Ishikawa (cell line): ENCODE measurements around the gene GYS1.

ENCODE experiments used
- CEBPB ChIP-seq: IDR thresholded peaks from 2 replicates; pipeline ENCODE4 v1.6.1; 2012
- CREB1 ChIP-seq: IDR thresholded peaks from 2 replicates; pipeline ENCODE4 v1.6.1; 2012; ENCODE audit warnings: low read depth
- EGR1 ChIP-seq: IDR thresholded peaks from 2 replicates; pipeline ENCODE4 v1.6.1; 2012
- EP300 ChIP-seq: IDR thresholded peaks from 2 replicates; pipeline ENCODE4 v1.6.1; 2012; ENCODE audit warnings: borderline replicate concordance
- FOXM1 ChIP-seq: IDR thresholded peaks from 2 replicates; pipeline ENCODE4 v1.6.1; 2012; ENCODE audit warnings: low read depth, borderline replicate concordance
- MAX ChIP-seq: IDR thresholded peaks from 2 replicates; pipeline ENCODE4 v1.6.1; 2012
- NFIC ChIP-seq: IDR thresholded peaks from 2 replicates; pipeline ENCODE4 v1.6.1; 2012
- RAD21 ChIP-seq: IDR thresholded peaks from 2 replicates; pipeline ENCODE4 v1.6.1; 2012; ENCODE audit warnings: low read depth
- REST ChIP-seq: IDR thresholded peaks from 2 replicates; pipeline ENCODE4 v1.6.1; 2012; ENCODE audit warnings: low read depth, mild to moderate bottlenecking
- TAF1 ChIP-seq: IDR thresholded peaks from 2 replicates; pipeline ENCODE4 v1.6.1; 2012; ENCODE audit warnings: low read depth, mild to moderate bottlenecking
- TCF12 ChIP-seq: IDR thresholded peaks from 2 replicates; pipeline ENCODE4 v1.6.1; 2012; ENCODE audit warnings: low read depth
- TEAD4 ChIP-seq: IDR thresholded peaks from 2 replicates; pipeline ENCODE4 v1.6.1; 2012
- USF1 ChIP-seq: IDR thresholded peaks from 2 replicates; pipeline ENCODE4 v1.6.1; 2012
- YY1 ChIP-seq: IDR thresholded peaks from 2 replicates; pipeline ENCODE4 v1.6.1; 2012; ENCODE audit warnings: low read depth
- ZBTB7A ChIP-seq: IDR thresholded peaks from 2 replicates; pipeline ENCODE4 v1.6.1; 2012; ENCODE audit warnings: low read depth

GYS1 gene

GRCh38 chr19:48943081-48943480 lies 50.0 kb downstream of the GYS1 start:
- TF ChIP-seq TEAD4, result no peak
- no peak for TF ChIP-seq USF1

- TF ChIP-seq YY1 (no peak), TAF1 (no peak), TCF12 (no peak), ZBTB7A (no peak), NFIC (no peak), EGR1 (no peak), CEBPB (no peak), USF1 (no peak), CREB1 (no peak), FOXM1 (no peak), TEAD4 (no peak), REST (no peak), RAD21 (no peak), EP300 (no peak), MAX (no peak)
Measured at GRCh38 chr19:48940902-48941301, 52.2 kb downstream of the GYS1 start.

GRCh38 chr19:48938256-48938655 lies 54.9 kb downstream of the GYS1 start:
- TF ChIP-seq EGR1 (no peak), CEBPB (no peak), YY1 (no peak), ZBTB7A (no peak), EP300 (no peak), MAX (no peak), FOXM1 (no peak), RAD21 (no peak), TCF12 (no peak), TEAD4 (no peak)

GRCh38 chr19:48935864-48936263 lies 57.2 kb downstream of the GYS1 start:
- TF ChIP-seq ZBTB7A (no peak), EGR1 (no peak), FOXM1 (no peak), CREB1 (no peak), TAF1 (no peak), REST (no peak), CEBPB (no peak), YY1 (no peak), USF1 (no peak), TEAD4 (no peak), EP300 (no peak), TCF12 (no peak), MAX (no peak), NFIC (no peak), RAD21 (no peak)

- TF ChIP-seq MAX (no peak), TAF1 (no peak), TCF12 (no peak), RAD21 (no peak), CREB1 (no peak), ZBTB7A (no peak), TEAD4 (no peak), YY1 (no peak), REST (no peak), EGR1 (no peak), CEBPB (no peak)
Measured at GRCh38 chr19:48934837-48935236, 58.3 kb downstream of the GYS1 start.
